Right lobe of liver (tissue), 6 donors: ENCODE measurements around the gene GPS1. TPM values are rescaled to one million over a fixed set of nuclear protein-coding genes. Genes with fewer than 3 reads are reported as not detected.

Experiments used
- ATAC-seq, 4 donors: fragments of 200-7000 bp; cut with Tn5 transposase; one replicate each; pipeline ENCODE4 v1.9.1; 2020; ENCODE audit warnings: mild to moderate bottlenecking in 4 of 4, moderate library complexity in 4 of 4
- DNase-seq, 3 donors: peaks; one replicate each; pipeline ENCODE4 v3.0.0-alpha.2; 2020
- H3K27ac ChIP-seq, 3 donors: fragments of 200-600 bp; one replicate each; pipeline ENCODE4 v1.8.0; 2022
- H3K27me3 ChIP-seq, 2 donors: fragments of 200-600 bp; one replicate each; pipeline ENCODE4 v1.8.0; 2022
- H3K36me3 ChIP-seq, 4 donors: fragments of 200-600 bp; sonication (generic) in 1 of 4; one replicate each; pipeline versions ENCODE4 v1.5.1 to v1.8.0; 2017 to 2022; ENCODE audit warnings: control low read depth in 1 of 4
- H3K4me1 ChIP-seq, 4 donors: fragments of 200-600 bp; sonication (generic) in 1 of 4; one replicate each; pipeline versions ENCODE4 v1.5.1 to v1.8.0; 2017 to 2022; ENCODE audit warnings: control low read depth in 1 of 4
- H3K4me3 ChIP-seq, 3 donors: fragments of 200-600 bp; one replicate each; pipeline ENCODE4 v1.8.0; 2022
- H3K9me3 ChIP-seq, 4 donors: fragments of 200-600 bp; sonication (generic) in 1 of 4; one replicate each; pipeline versions ENCODE4 v1.5.1 to v1.8.0; 2017 to 2022; ENCODE audit warnings: control low read depth in 1 of 4
- POLR2A ChIP-seq: fragments of 450-650 bp; IDR thresholded peaks from one replicate; pipeline ENCODE4 v1.6.1; 2017; ENCODE audit warnings: antibody characterized with exemption, mild to moderate bottlenecking
- WGBS: methylation state at CpG from one replicate; pipeline ENCODE4 v1.1.6; 2018; ENCODE audit warnings: low coverage, low lambda C conversion rate; ENCODE audit not compliant: insufficient coverage; ENCODE audit errors: missing lambda C conversion rate; 5-methylcytosine and 5-hydroxymethylcytosine counted together
- intact Hi-C, 2 donors: fragments of 100-400 bp; cut with DNase I; formaldehyde crosslinking; loops; one replicate each; pipeline versions ENCODE4 v1.11.2 to v1.14.1; 2022
- total RNA-seq, 6 experiments: library from RNA; depleted of rRNA in 2 of 6; stranded (reverse); fragments of >200 nt in 2 of 6; fragmentation: NEBNext Ultra II Directional in 3 of 6; extraction: Animal tissue kit (Norgen Biotek cat#: 25700) in 3 of 6; gene quantifications; one replicate each; pipeline versions ENCODE4 v1.1.0 to v1.2.4, GENCODE V29; 2016 to 2023
- TF ChIP-seq, protein P1 (sequence below), 4 donors: fragments of 200-600 bp in 3 of 4; fragments of 450-650 bp in 1 of 4; IDR thresholded peaks; one replicate each; pipeline versions ENCODE4 v1.5.1 to v1.8.0; 2016 to 2022; ENCODE audit warnings: antibody characterized with exemption in 4 of 4, mild to moderate bottlenecking in 2 of 4
- donor health status: DM: no; HTN: yes; CAD: no.
- donor health status: DM: no; HTN: no; CAD: no.
- donor health status: DM: no; HTN: no; CAD: no.
- donor health status: DM: no; HTN: yes; CAD: no.
- donor health status: DM: no; HTN: yes; CAD: no.

Gene GPS1
- total RNA-seq, 6 experiments from 2014 or later = 46.5 to 93.5 (median 62.1) TPM

DNA sequence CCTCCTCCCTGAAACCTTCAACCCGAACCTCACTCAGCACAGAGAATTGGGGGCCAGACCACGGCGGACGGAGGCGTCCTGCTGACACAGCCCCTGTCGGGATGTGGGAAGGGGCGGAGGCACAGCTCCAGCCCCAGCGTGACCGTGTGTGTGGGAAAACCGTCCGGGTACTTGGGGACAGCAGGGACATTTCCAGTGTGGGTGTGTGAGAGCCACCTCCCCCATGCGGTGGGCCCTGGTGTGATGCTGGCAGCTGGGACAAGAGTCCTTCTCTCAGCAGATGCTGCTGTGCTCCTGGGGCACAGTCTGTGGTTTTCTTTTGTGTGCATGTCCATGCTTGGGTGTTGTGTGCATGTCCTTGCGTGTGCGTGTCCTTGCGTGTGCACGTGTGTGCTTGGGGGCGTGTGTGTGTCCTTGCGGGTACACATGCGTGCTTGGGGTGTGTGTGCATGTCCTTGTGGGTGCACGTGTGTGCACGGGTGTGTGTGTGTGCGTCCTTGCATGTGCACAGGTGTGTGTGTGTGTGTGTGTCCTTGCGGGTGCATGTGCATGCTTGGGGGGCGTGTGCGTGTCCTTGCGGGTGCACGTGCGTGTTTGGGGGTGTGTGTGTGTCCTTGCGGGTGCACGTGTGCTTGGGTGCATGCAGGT is 45.9 kb upstream of the GPS1 start:
- H3K4me3 ChIP-seq = no peak overlapping the region
- H3K27me3 ChIP-seq = no peaks in the 10 kb centered on the region
- H3K9me3 ChIP-seq = no peaks in the 10 kb centered on the region
- intact Hi-C loops = no loop called here
- no peak overlapping the region for H3K27ac ChIP-seq
- no peak for TF ChIP-seq POLR2A
- TF ChIP-seq, protein P1, sequence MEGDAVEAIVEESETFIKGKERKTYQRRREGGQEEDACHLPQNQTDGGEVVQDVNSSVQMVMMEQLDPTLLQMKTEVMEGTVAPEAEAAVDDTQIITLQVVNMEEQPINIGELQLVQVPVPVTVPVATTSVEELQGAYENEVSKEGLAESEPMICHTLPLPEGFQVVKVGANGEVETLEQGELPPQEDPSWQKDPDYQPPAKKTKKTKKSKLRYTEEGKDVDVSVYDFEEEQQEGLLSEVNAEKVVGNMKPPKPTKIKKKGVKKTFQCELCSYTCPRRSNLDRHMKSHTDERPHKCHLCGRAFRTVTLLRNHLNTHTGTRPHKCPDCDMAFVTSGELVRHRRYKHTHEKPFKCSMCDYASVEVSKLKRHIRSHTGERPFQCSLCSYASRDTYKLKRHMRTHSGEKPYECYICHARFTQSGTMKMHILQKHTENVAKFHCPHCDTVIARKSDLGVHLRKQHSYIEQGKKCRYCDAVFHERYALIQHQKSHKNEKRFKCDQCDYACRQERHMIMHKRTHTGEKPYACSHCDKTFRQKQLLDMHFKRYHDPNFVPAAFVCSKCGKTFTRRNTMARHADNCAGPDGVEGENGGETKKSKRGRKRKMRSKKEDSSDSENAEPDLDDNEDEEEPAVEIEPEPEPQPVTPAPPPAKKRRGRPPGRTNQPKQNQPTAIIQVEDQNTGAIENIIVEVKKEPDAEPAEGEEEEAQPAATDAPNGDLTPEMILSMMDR (IDR thresholded peaks at IDR 0.05) = no peak
- peaks cover 0 to 3% (median under 1%) of the 10 kb centered on the region in 4 donors for H3K4me1 ChIP-seq
- WGBS = 83% methylated on average over 8 of the region's 30 CpGs
- no peaks in the 10 kb centered on the region for H3K36me3 ChIP-seq
- DNase-seq (no peak), ATAC-seq (no peak)

DNA sequence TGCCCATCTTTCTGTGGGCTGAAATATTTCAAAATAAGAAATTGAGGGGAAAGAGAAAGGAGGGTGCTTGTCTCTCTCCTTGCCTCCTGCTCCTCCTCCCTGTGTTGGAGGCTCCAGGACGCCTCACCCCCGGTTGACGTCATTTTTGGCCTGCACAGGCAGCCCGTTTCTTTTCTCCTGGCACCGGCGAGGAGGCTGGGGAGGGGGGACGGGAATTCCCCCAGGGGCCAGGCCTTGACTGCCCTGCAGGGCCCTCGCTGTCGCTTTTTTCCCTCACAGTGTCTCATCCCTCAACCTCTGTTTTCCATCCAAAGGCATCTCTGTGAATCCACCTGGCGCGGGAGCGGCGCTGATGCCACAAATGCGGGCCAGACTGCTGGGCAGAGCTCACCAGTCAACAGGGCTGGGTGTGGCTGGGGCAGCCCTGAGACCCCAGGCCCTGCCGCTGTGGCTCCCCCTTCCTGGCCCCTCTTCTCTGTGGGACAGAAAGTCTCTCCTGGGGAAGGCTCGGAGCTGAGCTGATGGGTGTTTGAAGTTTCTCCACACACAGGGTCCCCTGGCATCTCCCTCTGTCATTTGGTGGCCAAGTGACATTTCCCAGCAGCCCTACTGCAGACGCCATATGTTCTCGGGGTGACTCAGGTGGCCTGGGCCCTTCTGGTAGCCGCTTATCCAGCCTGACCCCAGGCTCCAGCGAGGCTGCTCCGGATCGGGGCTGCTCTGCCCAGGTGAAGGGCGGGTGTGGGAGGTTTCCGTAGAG is 45.0 kb upstream of the GPS1 start:
- no peak for DNase-seq
- H3K4me1 ChIP-seq = no peaks in the 10 kb centered on the region
- peaks cover 0 to 3% (median 0%) of the 10 kb centered on the region in 4 donors for H3K36me3 ChIP-seq
- intact Hi-C loops = no loop called here
- WGBS = 76% methylated on average over 11 of the region's 24 CpGs
- H3K27me3 ChIP-seq = no peaks in the 10 kb centered on the region
- H3K4me3 ChIP-seq = no peak overlapping the region
- H3K27ac ChIP-seq = no peak overlapping the region
- ATAC-seq = no peak
- TF ChIP-seq, protein P1 (IDR thresholded peaks at IDR 0.05) = no peak
- no peak for TF ChIP-seq POLR2A
- no peaks in the 10 kb centered on the region for H3K9me3 ChIP-seq

DNA sequence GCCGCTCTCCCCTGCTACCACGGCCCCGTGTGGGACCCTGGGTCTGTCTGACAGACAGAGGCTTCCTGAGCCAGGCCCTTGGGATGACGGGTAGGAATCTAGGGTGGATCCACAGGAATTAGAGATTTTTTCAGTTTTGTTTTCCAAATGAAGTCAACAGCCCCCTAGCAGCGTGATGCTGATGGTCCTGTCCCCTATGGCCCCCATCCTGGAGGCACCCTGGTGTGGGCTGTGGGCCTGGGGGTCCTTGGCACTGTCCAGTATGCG is 44.5 kb upstream of the GPS1 start:
- intact Hi-C loops = no loop called here
- WGBS = 92% methylated on average over 2 of the region's 6 CpGs
- no peak for TF ChIP-seq POLR2A
- TF ChIP-seq, protein P1 (IDR thresholded peaks at IDR 0.05) = no peak
- Histone ChIP-seq H3K27me3 (no peaks in the 10 kb centered on the region), H3K9me3 (no peaks in the 10 kb centered on the region), H3K4me1 (no peaks in the 10 kb centered on the region), H3K4me3 (no peak overlapping the region), H3K36me3 (peaks cover 0 to 8% (median 0%) of the 10 kb centered on the region in 4 donors), H3K27ac (no peak overlapping the region)
- DNase-seq = no peak
- no peak for ATAC-seq

DNA sequence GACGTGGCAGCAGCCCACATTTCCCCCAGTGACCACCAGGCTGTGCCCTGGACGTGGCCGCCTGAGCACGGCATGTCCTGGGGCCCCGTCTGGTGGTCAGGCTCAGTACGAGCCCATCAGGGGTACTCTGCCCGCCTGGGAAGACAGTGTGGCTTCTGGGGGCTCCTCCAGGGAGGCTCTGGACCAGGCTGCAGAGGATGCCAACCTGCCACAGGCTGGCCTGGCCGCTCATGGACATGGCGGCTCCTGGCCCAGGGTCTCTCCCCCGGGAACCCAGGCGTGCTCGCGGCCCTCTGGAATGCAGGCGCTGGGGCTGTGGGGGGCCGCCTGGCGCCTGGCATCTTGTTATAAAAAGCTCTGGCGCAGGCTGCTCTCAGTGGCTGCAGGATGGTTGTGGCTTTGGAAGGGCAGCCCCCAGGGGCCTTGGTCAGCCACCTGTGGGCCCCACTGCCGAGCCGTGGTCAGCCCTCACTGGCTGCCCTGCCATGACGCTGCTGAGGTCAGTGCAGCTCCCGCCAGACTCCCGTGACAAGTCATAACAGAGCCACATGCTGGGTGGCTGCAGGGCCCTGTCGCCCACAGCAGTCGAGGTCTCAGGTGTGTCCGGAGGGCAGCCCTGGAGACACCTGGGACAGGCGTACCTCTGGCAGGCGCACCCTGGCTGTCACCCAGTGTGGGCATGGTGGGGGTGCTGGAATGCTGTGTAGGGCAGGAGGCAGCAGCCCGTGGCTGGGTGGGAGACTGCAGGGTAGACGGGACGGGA is 44.0 kb upstream of the GPS1 start:
- Histone ChIP-seq H3K27ac (no peak overlapping the region), H3K36me3 (peaks cover 0 to 9% (median 0%) of the 10 kb centered on the region in 4 donors), H3K4me3 (no peak overlapping the region), H3K27me3 (no peaks in the 10 kb centered on the region), H3K4me1 (no peaks in the 10 kb centered on the region), H3K9me3 (no peaks in the 10 kb centered on the region)
- no peak for DNase-seq
- WGBS = 60% methylated on average over 1 of the region's 30 CpGs
- intact Hi-C loops = no loop called here
- ATAC-seq = no peak
- no peak for TF ChIP-seq POLR2A
- TF ChIP-seq, protein P1 (IDR thresholded peaks at IDR 0.05) = no peak
